ENCODE results near the gene ZP2. TPM values are rescaled to one million over a fixed set of nuclear protein-coding genes. Genes with fewer than 3 reads are reported as not detected.
"Not testable (repeated sequence)": the region's sequence is repeated elsewhere in the genome, so short reads cannot be mapped to it uniquely, and the experiment has no call there.

ZP2 gene
- not detected for total RNA-seq (ENCODE audit: insufficient read depth, low replicate concordance)

GRCh38 chr16:21211486-21211885 lies at the start of gene ZP2:
Gene ZP2 (minus strand): TSS chr16:21211574. CDS start chr16:21211547, 27 bp downstream.
- no peak for DNase-seq (ENCODE audit: low spot score)

GRCh38 chr16:21257284-21257683 lies 45.9 kb upstream of the ZP2 start:
- DNase-seq (ENCODE audit: low spot score): no peak

- DNase-seq (ENCODE audit: low spot score): no peak
Measured at GRCh38 chr16:21256636-21257035, 45.3 kb upstream of the ZP2 start.

GRCh38 chr16:21253470-21253869 lies 42.1 kb upstream of the ZP2 start:
- DNase-seq (ENCODE audit: low spot score): no peak

GRCh38 chr16:21250072-21250923 lies 38.9 kb upstream of the ZP2 start:
- no peak for DNase-seq (ENCODE audit: low spot score)

- not testable (repeated sequence) for DNase-seq (ENCODE audit: low spot score)
Measured at GRCh38 chr16:21248179-21248578, 36.8 kb upstream of the ZP2 start.

GRCh38 chr16:21244518-21245215 lies 33.3 kb upstream of the ZP2 start:
- DNase-seq (ENCODE audit: low spot score): no peak

GRCh38 chr16:21242756-21243155 lies 31.4 kb upstream of the ZP2 start:
- no peak for DNase-seq (ENCODE audit: low spot score)

- no peak for DNase-seq (ENCODE audit: low spot score)
Measured at GRCh38 chr16:21239646-21240045, 28.3 kb upstream of the ZP2 start.

- DNase-seq (ENCODE audit: low spot score): no peak
Measured at GRCh38 chr16:21236831-21237230, 25.5 kb upstream of the ZP2 start.

- DNase-seq (ENCODE audit: low spot score): no peak
Measured at GRCh38 chr16:21235199-21235585, 23.8 kb upstream of the ZP2 start.

- no peak for DNase-seq (ENCODE audit: low spot score)
Measured at GRCh38 chr16:21233521-21234150, 22.3 kb upstream of the ZP2 start, which contains the start of gene ANKS4B. Gene ANKS4B (plus strand): TSS chr16:21233699. CDS start chr16:21233738, 39 bp downstream.

GRCh38 chr16:21233045-21233520 lies 21.7 kb upstream of the ZP2 start:
- no peak for DNase-seq (ENCODE audit: low spot score)

GRCh38 chr16:21228361-21228872 lies 17.0 kb upstream of the ZP2 start:
- no peak for DNase-seq (ENCODE audit: low spot score)

GRCh38 chr16:21227866-21228265 lies 16.5 kb upstream of the ZP2 start:
- no peak for DNase-seq (ENCODE audit: low spot score)

- no peak for DNase-seq (ENCODE audit: low spot score)
Measured at GRCh38 chr16:21226749-21227148, 15.4 kb upstream of the ZP2 start.

GRCh38 chr16:21224800-21225199 lies 13.4 kb upstream of the ZP2 start:
- no peak for DNase-seq (ENCODE audit: low spot score)

GRCh38 chr16:21223787-21224186 lies 12.4 kb upstream of the ZP2 start:
- DNase-seq (ENCODE audit: low spot score): no peak

- DNase-seq (ENCODE audit: low spot score): no peak
Measured at GRCh38 chr16:21222495-21223337, 11.3 kb upstream of the ZP2 start.

GRCh38 chr16:21219551-21219950 lies 8.2 kb upstream of the ZP2 start:
- no peak for DNase-seq (ENCODE audit: low spot score)

- DNase-seq (ENCODE audit: low spot score): no peak
Measured at GRCh38 chr16:21218153-21218552, 6.8 kb upstream of the ZP2 start.

All from umbilical cord (tissue), 2 donors.